ENCODE data around the gene CENPB.

DNA sequence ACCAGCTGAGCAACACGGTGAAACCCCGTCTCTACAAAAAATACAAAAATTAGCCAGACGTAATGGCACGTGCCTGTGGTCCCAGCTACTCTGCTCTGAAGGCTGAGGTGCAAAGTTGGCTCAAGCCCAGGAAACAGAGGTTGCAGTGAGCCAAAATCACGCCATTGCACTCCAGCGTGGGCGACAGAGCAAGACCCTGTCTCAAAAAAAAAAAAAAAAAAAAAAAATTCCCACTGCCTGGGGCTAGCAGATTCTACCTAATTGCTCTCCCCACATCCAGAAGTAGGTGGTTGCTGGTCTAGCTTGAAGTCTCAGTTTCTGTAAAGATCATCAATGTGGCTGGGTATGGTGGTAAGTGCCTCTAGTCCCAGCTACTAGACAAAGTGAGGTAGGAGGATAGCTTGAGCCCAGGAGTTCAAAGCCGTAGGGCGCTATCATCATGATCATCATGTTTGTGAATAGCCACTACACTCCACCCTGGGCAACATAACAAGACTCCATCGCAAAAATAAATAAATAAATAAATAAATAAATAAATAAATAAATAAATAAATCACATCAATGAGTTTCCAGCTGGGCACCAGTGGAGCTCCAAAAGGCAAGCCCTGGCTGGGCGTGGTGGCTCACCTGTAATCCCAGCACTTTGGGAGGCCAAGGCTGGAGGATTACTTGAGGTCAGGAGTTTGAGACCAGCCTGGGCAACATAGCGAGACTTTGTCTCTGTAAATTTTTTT, 27.5 kb upstream of the CENPB start:
- no peak for TF ChIP-seq POLR2A (IDR thresholded peaks at IDR 0.05)
- TF ChIP-seq, protein P1, sequence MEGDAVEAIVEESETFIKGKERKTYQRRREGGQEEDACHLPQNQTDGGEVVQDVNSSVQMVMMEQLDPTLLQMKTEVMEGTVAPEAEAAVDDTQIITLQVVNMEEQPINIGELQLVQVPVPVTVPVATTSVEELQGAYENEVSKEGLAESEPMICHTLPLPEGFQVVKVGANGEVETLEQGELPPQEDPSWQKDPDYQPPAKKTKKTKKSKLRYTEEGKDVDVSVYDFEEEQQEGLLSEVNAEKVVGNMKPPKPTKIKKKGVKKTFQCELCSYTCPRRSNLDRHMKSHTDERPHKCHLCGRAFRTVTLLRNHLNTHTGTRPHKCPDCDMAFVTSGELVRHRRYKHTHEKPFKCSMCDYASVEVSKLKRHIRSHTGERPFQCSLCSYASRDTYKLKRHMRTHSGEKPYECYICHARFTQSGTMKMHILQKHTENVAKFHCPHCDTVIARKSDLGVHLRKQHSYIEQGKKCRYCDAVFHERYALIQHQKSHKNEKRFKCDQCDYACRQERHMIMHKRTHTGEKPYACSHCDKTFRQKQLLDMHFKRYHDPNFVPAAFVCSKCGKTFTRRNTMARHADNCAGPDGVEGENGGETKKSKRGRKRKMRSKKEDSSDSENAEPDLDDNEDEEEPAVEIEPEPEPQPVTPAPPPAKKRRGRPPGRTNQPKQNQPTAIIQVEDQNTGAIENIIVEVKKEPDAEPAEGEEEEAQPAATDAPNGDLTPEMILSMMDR (IDR thresholded peaks at IDR 0.05): no peak
